Brain microvascular endothelial cell (primary cell): ENCODE measurements around the gene PIAS4.

ENCODE experiments used
- DNase-seq: peaks from one replicate; pipeline ENCODE4 v3.0.0-alpha.2; 2020
- H3K27ac ChIP-seq: fragments of 250-450 bp; sonication (Bioruptor Pico); 2 replicates; pipeline ENCODE4 v1.5.1; 2020; ENCODE audit warnings: mild to moderate bottlenecking, moderate library complexity
- H3K27me3 ChIP-seq: fragments of 250-450 bp; sonication (Bioruptor Pico); replicated peaks from 2 replicates; pipeline ENCODE4 v1.5.1; 2020; ENCODE audit warnings: mild to moderate bottlenecking
- H3K36me3 ChIP-seq: fragments of 250-450 bp; sonication (Bioruptor Pico); replicated peaks from 2 replicates; pipeline ENCODE4 v1.5.1; 2020; ENCODE audit warnings: mild to moderate bottlenecking
- H3K4me3 ChIP-seq: 2 replicates; pipeline ENCODE4 v1.5.1; 2011; ENCODE audit warnings: low read depth, mild to moderate bottlenecking, control low read depth, low read length, moderate library complexity
- in situ Hi-C: cut with HindIII; loops from 2 replicates; pipeline ENCODE4 v1.10.0; 2017; ENCODE audit warnings: low sequenced_read_pairs, low pct_ligation_motif_present
- TF ChIP-seq, protein P1 (sequence below): IDR thresholded peaks from 2 replicates; pipeline ENCODE4 v1.5.1; 2011; ENCODE audit warnings: low read depth, mild to moderate bottlenecking, moderate library complexity, low read length, control low read depth, inconsistent platforms; ENCODE audit errors: missing control alignments

Gene PIAS4

DNA sequence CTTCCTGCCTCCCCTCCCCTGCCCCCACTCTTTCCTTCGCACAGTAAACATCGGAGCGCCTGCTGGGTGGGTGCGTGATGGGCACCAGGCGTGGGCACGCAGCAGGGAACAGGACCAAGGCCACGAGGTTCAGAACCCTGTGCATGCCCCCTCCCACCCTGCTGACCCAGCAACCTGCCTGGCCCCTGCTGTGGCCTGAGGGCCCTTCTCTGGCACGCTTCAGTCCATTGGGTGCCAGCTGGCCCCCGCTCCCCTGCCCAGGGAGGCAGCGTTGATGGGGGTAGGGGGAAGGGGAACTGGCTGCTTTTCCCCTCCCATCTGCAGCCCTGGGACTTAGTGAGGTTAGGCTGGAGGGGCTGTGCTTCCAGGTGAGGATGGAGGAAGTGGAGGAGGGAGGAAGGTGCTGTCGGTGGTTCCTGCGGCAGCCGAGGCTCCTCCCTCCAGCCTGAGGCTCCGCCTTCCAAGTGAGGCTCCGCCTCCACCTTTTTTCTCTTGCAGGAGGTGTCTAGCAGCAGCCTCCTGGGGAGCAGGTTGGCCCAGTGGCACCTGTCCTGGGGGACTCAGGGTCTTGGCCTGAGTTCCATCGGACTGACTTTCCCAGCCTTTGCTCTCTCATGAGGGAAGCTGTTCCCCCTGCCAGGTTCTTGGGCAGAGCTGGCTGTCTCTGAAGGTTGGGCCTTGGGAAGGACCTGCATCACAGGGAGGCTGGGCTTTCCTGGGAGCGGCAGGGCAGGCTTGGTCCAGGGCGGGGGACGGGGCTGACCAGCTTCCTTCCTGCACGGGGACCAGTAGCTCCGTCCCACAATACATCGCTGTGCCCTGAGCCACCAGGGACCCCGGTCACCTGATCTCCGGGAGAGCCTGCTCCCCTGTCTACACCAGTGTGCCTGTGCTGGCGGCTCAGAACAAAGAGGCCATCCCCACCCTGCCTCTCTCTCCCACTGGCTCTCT is 7.3 kb downstream of the PIAS4 start:
- DNase-seq = no peak
- Histone ChIP-seq H3K27me3 (no peaks in the 10 kb centered on the region), H3K36me3 (peaks cover 30% of the 10 kb centered on the region), H3K27ac (no peak overlapping the region), H3K4me3 (no peak overlapping the region)
- TF ChIP-seq, protein P1, sequence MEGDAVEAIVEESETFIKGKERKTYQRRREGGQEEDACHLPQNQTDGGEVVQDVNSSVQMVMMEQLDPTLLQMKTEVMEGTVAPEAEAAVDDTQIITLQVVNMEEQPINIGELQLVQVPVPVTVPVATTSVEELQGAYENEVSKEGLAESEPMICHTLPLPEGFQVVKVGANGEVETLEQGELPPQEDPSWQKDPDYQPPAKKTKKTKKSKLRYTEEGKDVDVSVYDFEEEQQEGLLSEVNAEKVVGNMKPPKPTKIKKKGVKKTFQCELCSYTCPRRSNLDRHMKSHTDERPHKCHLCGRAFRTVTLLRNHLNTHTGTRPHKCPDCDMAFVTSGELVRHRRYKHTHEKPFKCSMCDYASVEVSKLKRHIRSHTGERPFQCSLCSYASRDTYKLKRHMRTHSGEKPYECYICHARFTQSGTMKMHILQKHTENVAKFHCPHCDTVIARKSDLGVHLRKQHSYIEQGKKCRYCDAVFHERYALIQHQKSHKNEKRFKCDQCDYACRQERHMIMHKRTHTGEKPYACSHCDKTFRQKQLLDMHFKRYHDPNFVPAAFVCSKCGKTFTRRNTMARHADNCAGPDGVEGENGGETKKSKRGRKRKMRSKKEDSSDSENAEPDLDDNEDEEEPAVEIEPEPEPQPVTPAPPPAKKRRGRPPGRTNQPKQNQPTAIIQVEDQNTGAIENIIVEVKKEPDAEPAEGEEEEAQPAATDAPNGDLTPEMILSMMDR = no peak
- in situ Hi-C loops = no loop called here

DNA sequence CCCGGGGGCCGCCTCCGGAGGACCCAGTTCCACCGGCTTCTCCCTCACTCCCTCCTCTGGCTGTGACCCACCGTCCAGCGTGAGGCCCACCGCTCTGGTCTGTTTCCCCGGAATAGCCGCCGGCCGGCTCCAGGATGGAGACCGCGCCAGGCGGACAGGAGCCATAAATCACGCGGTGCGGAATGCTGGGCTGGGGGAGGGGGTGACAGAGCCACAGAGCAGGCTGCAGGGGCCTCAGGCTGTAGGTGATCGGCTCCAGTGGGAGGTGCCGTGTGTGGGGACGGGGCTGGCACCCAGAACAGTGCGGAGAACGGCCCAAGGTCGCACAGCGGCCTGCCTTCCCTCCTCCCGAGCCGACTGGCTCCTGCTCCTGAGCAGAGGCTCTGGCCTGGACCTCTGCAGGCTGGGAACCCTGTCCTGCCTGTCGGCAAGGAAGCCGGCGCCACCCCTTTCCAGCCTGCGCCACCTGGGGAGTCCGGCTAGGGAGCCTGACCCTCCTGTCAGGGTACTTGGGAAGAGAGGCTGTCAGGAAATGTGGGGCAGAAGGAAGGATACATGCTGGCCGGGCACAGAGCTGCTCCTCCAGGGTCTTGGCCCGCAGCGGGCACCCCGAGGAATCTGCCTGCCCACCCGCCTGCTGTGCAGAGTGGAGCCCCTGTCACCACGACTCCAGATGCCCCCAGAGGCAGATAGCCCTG is 8.3 kb downstream of the PIAS4 start:
- in situ Hi-C loops = no loop called here
- TF ChIP-seq, protein P1 = no peak
- Histone ChIP-seq H3K36me3 (peaks cover 30% of the 10 kb centered on the region), H3K4me3 (no peak overlapping the region), H3K27me3 (no peaks in the 10 kb centered on the region), H3K27ac (no peak overlapping the region)
- DNase-seq = no peak

DNA sequence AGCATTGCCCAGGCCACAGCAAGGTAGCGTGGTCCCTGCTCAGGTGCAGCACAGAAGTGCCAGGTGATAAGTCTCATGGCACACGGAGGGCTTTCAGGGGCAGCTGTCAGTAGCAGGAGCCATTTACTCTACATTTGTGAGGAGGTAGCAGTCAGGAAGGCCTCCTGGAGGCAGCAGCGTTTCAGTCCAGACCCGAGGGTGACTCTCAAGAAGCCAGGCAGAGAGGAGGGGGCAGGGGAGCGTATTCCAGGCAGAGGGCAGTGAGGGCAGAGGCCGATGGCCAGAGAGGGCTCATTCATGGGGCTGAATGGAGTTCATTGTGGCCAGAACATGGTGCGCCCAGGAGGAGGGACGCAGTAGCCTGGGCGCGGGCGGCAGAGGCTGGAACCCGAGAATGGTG is 8.9 kb downstream of the PIAS4 start:
- peaks cover 32% of the 10 kb centered on the region for H3K36me3 ChIP-seq
- in situ Hi-C loops = no loop called here
- no peaks in the 10 kb centered on the region for H3K27me3 ChIP-seq
- H3K27ac ChIP-seq = no peak overlapping the region
- TF ChIP-seq, protein P1 = no peak
- DNase-seq = no peak
- H3K4me3 ChIP-seq = no peak overlapping the region

DNA sequence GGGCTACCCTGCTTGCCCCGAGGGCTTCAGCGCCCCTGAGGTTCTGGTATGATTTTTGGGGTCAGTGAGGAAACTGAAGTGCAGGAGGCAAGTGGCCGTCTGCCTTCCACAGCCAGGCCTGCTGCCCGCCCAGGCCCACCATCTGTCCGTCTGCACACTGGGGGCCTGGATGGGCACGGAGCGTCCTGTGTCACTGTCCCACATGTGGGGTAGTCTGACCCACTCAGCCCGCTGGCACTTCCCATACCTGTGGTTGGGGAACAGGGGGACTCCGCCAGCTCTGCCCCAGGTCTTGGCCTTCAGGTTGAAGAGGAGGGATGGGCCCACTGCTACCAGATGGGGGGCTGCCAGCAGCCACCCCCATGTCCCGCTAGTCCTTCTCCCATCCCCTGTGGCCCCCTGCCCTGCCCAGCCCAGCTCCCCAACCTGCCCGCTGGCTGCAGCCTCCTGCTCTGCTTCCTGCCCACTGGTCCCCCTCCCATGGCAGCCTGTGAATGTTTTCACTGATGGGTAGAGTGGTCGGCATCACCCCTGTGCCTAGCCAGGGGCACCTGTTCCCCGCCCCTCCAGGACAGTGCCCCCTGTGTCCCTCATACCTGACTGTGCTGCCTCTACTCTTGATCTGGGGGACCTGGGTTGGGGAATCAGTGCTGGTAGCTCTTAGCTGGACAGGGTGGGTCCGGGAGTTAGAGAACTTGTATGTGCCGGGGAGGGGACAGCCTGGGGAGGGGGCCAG is 9.5 kb downstream of the PIAS4 start:
- in situ Hi-C loops = no loop called here
- no peak for DNase-seq
- H3K27ac ChIP-seq = no peak overlapping the region
- H3K4me3 ChIP-seq = no peak overlapping the region
- no peaks in the 10 kb centered on the region for H3K27me3 ChIP-seq
- H3K36me3 ChIP-seq = peaks cover 32% of the 10 kb centered on the region
- TF ChIP-seq, protein P1 = no peak

DNA sequence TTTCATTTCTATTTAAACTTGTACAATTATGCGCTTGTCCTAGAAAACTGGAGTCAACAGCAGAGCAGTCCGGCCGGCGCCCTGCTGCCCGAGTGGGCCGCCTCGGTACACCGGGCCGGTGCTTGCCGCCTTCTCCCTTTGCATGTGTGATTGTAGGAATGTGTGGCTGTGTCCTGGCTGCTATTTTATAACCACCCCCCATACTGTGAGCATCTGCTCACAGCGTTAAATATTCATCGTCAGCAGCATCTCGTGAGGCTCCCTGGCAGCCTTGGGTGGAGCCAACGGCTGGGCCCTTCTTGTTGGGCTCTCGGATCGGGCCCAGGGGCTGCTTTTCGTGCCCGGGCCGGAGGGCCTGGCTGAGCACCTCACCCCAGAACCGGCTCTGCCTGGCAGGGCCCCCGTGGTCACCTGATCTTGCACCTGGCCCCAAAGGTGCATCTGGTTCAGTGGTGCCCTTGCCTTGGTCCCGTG is 10.6 kb downstream of the PIAS4 start:
- Histone ChIP-seq H3K4me3 (no peak overlapping the region), H3K27me3 (no peaks in the 10 kb centered on the region), H3K27ac (no peak overlapping the region), H3K36me3 (peaks cover 28% of the 10 kb centered on the region)
- TF ChIP-seq, protein P1 = no peak
- no peak for DNase-seq
- in situ Hi-C loops = no loop called here
